ENCODE data around the gene SETDB2.

SETDB2 gene
- total RNA-seq: 30.2 to 84.7 (median 78.9) reads per million in 3 experiments

GRCh38 chr13:49443704-49444523, at the start of gene SETDB2, which contains the start of gene CAB39L:
Gene SETDB2 (plus strand): TSS chr13:49444274. CDS start chr13:49451894, 7,620 bp downstream.
Gene CAB39L (minus strand): TSS chr13:49444064. CDS start chr13:49382910, 61,154 bp downstream.
- DNase-seq: peak; percentile 100

- no peak for DNase-seq
Observed at GRCh38 chr13:49395451-49395865, 48.6 kb upstream of the SETDB2 start.

GRCh38 chr13:49395878-49396380, 48.1 kb upstream of the SETDB2 start:
- no peak for DNase-seq

- DNase-seq: no peak
Observed at GRCh38 chr13:49399801-49400472, 44.1 kb upstream of the SETDB2 start.

- DNase-seq: no peak
Observed at GRCh38 chr13:49400755-49401659, 43.1 kb upstream of the SETDB2 start.

- DNase-seq: no peak
Observed at GRCh38 chr13:49403996-49404702, 39.9 kb upstream of the SETDB2 start.

- DNase-seq: no peak
Observed at GRCh38 chr13:49404703-49405020, 39.4 kb upstream of the SETDB2 start.

- DNase-seq: no peak
Observed at GRCh38 chr13:49407068-49407467, 37.0 kb upstream of the SETDB2 start.

GRCh38 chr13:49407936-49408335, 36.1 kb upstream of the SETDB2 start:
- no peak for DNase-seq

GRCh38 chr13:49409008-49409407, 35.1 kb upstream of the SETDB2 start:
- DNase-seq: no peak

- DNase-seq: no peak
Observed at GRCh38 chr13:49410006-49410405, 34.1 kb upstream of the SETDB2 start.

GRCh38 chr13:49410477-49410876, 33.6 kb upstream of the SETDB2 start:
- DNase-seq: no peak

GRCh38 chr13:49411353-49411752, 32.7 kb upstream of the SETDB2 start:
- no peak for DNase-seq

GRCh38 chr13:49412749-49413148, 31.3 kb upstream of the SETDB2 start:
- no peak for DNase-seq

- no peak for DNase-seq
Observed at GRCh38 chr13:49417161-49417560, 26.9 kb upstream of the SETDB2 start.

- no peak for DNase-seq
Observed at GRCh38 chr13:49418206-49418605, 25.9 kb upstream of the SETDB2 start.

- no peak for DNase-seq
Observed at GRCh38 chr13:49419276-49419675, 24.8 kb upstream of the SETDB2 start.

GRCh38 chr13:49421391-49421790, 22.7 kb upstream of the SETDB2 start:
- peak; percentile 6 for DNase-seq

- no peak for DNase-seq
Observed at GRCh38 chr13:49424011-49424560, 20.0 kb upstream of the SETDB2 start.

GRCh38 chr13:49428041-49428763, 15.9 kb upstream of the SETDB2 start:
- DNase-seq: no peak

- no peak for DNase-seq
Observed at GRCh38 chr13:49429121-49429520, 15.0 kb upstream of the SETDB2 start.

All from central memory CD4-positive, alpha-beta T cell (primary cell).